GM19468 (cell line): ENCODE data around the gene GREB1.
"Not testable (repeated sequence)": the region's sequence is repeated elsewhere in the genome, so short reads cannot be mapped to it uniquely, and the experiment has no call there.

Experiments used
- ATAC-seq: cut with Tn5 transposase; IDR thresholded peaks from one replicate; pipeline ENCODE4 v1.9.1; 2021; ENCODE audit warnings: mild to moderate bottlenecking, moderate library complexity, moderate number of reproducible peaks; ENCODE audit not compliant: unreplicated experiment; ENCODE audit errors: extremely low read depth

GREB1 gene

DNA sequence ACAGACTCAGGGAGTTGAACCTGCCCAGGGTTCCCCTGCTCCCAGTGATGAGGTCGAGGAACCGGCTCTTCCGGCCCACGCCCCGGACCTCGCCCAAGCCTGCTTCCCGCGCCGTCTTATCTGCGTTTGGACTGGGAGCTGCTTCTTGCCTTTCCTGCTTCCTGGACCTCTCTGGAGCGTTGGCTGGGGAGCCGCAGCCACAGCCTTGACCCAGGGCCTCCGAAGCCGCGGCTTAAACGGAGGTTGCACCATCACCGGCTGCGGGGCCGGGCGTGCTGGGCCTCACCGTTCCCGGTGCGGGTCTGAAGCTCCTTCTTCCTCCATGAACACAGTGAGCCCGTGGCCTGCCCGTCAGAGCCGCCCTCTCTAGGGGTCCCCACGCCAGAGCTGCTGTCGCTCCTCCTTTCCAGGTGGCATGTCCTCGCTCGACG lies 122.8 kb downstream of the GREB1 start:
- no peak for ATAC-seq

DNA sequence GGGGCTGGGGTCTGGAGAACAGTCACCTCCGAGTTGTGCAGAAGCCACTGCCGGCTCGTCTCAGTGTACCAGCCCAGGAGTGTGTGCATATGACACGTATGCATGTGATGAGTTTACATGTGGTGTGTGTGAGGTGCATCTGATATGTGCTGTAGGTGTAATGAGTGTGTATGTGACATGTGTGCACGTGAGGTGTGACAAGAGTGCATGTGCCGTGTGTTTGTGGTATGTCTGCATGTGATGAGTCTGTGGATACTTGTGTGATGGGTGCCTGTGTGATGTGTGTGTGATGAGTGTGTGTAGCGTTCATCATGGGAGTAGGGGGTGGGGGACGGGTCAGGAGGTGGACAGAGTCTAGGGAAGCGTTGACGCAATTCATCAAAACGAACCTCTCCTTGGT lies 123.3 kb downstream of the GREB1 start:
- ATAC-seq = no peak

DNA sequence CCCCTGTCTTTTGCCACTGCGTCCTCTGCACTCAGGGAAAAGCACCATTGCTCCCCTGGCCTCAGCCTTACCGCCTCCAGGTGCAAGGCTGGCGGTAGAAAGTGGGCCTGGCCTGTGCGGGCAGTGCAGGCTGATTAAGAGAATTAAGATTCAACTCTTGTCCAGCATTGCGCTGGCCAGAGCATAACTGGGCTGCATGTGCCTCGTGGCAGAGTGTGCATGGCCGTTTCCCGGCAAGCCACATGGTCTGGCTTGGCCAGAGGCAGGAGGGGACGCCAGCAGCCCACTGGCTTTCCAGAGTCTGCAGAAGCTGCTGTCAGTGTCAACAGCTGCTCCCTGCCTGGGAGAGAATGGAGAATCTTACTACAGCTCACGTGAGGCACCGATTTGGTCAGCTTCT lies 123.8 kb downstream of the GREB1 start:
- no peak for ATAC-seq

DNA sequence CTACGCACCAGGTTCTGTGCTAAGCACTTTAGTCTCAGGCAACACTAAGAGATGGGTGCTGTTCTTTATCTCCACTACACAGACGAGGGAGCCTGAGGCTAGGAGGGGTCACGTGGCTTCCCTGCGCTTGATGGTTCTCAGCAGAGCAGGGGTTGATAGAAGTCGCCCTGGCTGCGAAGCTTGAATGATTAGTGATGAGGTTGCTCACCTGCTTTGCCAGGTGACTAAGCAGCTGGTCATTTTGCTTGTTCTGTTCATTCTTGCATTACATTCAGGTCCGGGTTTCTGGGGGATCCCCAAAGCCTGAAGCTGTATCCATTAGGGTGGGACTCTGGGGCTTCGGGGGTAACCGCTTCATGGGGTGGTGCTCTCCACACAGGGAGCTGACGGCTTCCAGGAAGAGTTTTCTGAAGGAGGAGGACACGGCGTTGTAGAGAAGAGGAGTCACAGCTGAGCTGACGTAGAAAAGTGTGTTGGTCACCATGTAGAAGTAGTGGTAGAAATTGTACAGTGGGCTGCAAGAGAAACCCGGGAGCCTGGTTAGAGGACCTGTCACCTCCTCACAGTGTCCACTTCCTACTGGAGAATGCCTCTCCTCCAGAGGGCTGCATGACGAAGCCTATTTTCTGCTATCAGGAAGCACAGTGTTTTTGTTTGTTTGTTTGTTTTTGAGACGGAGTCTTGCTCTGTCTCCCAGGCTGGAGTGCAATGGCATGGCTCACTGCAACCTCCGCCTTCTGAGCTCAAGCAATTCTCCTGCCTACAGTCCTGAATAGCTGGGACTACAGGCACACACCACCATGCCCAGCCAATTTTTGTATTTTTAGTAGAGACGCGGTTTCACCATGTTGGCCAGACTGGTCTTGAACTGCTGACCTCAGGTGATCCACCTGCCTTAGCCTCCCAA lies 124.6 kb downstream of the GREB1 start:
- no peak for ATAC-seq

DNA sequence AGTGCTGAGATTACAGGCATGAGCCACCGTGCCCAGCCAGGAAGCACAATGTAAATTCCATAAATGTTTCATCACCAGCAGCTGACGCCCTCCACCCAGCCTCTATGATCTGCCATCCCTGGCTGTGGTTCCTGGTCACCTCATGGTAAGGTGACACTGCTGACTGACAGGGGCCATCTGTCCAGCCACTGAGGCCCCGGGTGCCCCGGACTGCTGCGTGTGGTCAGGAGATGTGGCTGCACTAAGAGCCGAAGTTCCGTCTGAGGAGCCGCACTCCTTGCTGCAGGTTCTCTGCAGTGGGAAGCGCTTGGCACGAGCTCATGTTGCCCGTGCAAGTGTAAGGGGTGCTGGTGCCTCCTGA lies 125.2 kb downstream of the GREB1 start:
- ATAC-seq = no peak

DNA sequence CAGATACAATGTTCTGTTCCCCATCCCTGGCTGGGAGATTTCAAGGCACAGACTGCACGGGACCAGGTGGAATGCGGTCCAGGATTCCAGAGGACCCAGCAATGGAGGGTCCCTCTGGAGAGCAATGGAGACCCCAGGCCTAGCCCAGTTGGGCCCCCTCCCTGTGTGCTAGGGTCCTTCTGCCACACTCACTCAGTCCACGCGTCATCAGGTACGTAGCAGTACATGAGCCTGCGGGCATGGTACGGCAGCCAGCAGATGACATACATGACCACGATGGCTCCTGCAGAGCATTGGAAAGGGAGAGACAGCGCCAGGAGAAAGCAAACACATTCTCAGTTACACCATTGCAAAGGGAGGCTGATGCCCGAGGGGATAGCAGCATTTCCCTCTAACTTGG lies 126.0 kb downstream of the GREB1 start:
- no peak for ATAC-seq

DNA sequence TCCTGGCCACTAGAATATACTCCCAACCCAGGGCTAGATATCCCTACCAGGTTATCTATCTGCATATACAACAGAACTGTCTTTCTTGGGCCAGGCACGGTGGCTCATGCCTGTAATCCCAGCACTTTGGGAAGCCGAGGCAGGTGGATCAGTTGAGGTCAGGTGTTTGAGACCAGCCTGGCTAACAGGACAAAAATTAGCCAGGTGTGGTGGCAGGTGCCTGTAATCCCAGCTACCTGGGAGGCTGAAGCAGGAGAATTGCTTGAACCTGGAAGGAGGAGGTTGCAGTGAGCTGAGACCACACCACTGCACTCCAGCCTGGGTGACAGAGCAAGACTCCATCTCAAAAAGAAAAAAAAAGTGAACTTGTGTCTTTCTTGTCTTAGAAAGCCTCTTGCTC lies 126.6 kb downstream of the GREB1 start:
- ATAC-seq = not testable (repeated sequence)

DNA sequence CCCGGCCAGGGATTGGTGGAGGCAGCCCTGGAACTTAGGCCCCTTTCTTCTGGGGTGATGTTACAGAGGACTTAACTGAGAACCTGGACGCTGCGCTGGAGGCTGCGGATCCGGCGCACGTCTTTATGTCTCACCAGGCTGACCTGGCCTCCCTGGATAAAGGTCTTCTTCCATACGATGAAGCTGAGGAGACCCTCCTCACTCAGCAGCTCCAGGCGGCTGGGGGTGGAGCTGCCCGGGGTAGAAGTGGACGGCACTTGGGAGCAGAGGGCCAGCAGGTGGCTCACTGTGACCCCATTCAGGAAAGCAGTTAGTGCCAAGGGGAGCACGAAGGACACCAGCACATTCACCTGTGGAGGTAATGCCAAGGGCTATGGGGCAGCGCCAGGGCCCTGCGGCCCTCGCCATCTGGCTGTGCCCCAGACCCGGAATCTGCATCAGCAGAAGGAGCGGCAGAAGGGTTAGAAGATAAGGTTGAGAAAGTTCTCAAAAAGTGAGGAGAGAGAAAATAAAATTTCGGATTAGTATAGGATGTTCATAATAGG lies 128.1 kb downstream of the GREB1 start:
- ATAC-seq = no peak

DNA sequence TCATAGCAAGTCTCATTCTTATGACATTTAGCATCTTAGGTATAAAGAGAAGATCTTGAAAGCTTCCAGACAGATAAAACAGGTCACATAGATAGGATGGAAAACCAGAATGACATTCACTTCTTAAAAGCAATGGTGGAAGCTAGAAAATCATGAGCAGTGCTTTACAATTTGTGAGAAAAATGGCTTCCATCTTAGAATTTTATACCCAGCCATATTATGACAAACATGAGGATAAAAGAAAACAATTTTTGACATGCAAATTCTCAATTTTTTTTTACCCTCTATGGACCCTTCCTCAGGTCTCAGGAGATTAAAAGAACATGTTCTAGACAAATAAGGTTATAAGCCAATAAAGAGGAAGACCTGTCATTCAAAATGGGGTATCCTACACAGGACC lies 129.0 kb downstream of the GREB1 start:
- ATAC-seq = no peak

DNA sequence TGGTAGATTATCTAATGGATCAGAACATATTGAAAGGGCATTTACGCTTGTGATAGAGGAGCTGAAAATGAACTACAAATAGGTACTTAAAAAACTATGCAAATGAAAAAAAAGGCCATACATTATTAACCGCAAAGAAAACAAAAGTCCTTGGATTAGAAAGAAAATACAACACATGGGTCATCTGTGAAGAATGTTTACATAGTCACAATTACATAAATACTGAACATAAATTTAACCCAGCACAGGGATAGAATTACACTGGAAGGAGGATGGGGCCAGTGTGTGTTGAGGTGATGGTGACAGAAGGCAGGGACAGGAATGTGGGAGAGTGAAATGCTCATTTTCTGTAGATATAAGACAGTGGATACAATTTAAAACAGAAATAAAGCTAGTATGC lies 129.6 kb downstream of the GREB1 start:
- no peak for ATAC-seq

DNA sequence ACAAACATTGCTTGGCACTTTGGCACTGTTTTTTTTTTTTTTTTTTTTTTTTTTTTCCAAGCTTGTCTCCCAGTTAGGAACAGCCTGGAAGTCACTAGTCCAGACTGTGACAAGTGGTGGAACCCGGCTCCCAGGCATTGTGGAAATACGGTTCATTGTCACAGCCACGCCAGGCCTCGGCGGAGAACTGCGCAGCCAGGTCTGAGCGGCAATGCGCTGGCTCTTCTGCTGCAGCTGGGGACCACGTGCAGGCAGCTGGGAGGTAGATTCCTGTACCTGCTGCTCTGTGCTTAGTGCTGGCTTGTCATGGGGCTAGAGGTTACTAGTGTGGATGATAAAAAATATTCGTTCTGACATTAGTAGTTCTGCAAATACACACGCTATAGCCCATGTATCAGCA lies 131.2 kb downstream of the GREB1 start:
- no peak for ATAC-seq

DNA sequence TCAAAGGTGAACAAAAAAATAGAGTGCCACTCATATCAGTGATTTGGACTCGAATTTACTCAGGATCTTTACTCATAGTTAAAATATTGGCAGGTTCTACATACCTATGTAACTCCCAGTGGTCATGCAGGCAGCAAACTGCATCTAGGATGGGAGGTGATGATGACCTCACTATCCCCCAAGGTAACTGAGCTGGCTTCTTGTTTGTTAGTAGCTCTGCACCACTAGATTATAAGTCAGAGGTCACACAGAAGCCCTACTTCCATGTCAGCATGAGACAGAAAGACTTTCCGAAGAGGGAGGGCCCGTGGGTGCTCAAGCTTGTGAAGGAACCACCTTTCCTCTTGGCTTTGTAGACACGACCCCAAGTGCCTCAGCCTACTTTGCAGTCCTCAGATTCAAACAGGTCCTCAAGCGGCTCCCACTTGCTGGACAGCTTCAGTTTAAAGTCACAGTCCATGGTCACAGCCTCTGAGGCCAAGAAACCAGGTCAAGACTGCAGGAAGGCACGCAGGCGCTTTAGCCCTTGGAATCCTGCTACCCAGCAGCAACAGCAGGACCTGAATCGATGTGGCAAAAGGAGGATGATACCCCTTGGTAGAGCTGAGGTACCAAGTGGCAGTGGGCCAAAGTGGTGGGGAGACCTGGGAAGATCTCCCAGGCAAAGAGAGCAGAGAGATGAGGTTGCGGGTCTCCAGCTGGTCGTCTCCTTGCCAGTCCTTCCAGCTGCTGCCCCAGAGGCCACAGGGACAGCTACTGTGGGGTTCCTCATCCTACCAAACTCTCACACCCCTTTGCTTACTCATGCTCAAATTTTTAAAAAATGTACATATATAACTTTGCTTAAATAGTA lies 131.9 kb downstream of the GREB1 start:
- ATAC-seq = no peak

DNA sequence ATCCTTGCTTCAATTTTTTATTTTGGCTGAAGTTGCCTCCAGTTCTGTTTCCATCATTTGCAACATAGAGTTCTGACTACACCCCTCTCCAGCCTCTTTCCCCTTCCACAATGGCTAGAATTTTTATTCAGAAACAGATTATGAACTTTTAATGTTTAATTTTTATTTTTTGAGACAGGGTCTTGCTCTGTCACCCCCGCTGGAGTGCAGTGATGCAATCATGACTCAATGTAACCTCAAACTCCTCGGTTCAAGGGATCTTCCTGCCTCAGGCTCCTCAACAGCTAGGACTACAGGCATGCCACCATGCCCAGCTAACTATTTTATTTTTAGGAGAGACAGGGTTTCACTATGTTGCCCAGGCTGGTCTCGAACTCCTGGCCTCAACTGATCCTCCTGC lies 133.3 kb downstream of the GREB1 start:
- no peak for ATAC-seq

DNA sequence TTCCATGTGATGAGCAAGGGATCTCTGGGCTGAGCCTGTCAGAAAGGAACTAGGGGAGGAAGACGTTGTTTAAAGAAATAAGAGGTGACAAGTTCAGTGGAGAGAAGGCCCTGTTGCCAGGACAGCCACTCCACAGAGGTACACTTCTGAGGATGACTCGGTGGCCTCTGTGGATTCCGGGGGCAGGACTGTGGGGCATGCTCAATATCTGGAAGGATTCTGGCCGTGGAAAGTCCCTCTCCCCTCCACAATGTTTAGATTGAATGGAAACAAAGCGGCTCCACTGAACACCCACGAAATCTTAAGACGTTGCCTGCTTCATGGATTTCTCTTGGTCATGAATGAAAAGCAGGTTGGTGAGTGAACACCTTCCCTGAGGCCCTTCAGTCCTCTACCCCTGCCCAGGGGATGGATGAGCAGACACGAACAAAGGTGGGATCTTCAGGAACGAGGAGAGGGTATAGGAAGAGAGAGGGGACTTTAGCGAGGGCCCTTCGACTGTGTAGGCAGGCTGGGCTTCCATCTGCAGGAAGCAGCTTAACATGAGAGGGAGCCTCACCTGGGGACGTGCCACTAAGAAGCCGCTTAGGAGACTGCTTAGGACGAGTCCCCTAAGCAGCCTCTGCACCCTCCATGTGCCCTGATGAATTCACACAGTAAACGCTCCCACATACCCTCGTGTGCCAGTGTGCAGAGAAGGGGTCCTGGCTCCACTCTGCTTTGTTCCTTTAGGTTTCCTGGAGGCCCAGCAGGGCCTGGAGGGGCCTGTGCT lies 134.2 kb downstream of the GREB1 start:
- ATAC-seq = no peak

DNA sequence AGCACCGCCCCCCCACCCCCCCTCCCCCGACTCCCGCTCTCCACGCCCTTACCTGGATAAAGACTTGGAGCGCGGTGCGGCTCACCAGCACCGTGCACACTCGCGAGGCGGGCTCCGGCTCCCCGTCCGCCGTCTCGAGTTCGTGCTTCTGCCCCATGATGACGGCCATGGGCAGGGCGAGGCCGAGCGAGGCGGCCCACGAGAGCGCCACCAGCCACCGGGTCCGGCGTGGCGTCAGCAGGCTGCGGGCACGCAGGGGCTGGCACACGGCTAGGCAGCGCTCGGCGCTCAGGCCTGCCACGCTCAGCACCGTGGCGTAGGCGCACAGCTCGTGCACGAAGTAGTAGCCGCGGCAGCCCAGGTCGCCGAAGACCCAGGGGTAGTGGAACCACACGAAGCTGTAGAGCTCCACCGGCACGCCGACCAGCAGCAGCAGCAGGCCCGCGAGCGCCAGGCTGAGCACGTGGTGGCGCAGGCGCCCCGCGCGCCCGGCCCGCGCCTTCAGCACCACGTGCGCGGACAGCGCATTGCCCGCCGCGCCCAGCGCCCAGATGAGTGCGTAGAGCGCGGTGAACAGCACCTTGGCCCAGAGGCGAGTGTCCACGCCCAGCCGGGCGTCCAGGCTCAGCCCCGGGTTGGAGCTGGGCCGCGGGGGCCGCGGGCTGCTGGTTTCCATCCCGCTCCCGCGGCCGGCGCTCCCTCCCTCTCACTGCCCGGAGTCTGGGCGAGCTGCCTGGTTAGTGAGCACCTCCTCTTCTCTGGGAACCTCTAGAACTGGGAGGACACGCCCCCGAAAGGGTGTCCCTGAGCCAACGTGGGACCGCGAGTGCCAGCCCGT lies 135.8 kb downstream of the GREB1 start, which contains the start of gene NTSR2:
Gene NTSR2, minus strand, starts transcription at position 742 of the 838 bp plus-strand sequence. Its CDS starts 66 bp downstream, at position 676.
- no peak for ATAC-seq

DNA sequence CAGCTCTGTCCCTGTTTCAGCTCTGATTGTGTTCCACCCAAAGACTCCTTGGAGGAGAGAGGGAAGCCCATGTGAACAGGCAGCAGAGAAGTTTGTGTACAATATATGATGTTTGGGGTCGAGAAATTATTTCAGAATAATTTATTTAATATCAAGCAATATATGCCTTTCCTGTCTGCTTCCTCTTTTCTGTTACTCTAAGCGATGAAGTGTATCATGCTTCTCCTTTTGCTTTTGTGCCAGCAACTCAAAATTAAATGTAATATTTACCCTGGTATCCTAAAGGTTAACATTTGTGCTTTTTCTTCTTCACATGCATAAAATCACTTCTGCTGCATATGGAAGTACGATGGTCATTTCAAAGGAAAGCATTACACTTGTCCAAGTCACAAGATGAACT lies 138.6 kb downstream of the GREB1 start:
- no peak for ATAC-seq

DNA sequence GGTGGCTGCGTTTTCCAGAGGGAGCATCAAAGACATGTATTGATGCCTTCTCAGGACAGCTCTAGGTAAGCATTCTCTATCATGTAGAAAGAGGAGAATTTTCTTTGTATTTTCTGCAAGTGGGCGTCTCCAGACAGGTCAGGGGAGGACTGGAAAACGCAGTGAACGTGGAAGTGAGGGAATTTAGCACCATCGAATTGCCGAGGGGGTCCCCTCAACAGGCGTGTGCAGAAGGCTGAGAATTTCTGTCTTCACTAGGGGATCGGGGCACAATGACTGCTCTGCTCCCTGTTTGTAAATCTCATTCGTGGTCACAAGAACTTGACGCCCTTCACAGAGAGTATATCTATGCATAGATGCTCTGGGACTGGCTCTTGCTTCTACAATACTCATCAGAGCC lies 141.1 kb downstream of the GREB1 start:
- no peak for ATAC-seq

DNA sequence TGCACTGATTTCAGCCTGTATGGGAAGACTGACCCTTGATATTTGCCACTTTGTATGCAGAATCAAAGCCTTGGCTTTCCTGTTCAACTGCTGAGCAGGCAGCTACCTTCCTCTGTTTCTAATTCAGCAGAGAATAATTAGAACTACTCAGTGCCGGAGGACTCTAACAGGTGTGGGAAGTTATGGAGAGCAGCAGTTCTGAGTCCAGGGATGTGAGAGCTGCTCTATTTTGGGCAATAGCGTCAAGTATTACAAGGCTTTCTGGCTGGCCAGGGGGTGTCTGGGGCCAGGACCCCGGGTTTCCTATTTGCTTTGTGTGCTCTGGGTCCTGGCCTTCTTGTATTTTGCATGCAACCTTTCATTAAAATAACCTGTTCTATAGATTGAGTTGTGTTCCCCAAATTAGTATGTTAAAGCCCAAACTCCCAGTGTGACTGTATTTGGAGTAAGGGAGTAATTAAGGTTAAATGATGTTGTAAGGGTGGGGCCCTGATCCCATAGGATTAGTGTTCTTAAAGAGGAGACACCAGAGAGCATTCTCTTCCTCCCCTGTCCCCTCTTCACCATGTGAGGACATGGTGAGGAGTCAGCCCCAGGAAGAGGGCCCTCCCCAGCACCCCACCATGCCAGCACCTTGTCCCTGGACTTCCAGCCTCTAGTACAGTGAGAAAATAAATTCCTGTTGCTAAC lies 141.7 kb downstream of the GREB1 start:
- ATAC-seq = no peak

DNA sequence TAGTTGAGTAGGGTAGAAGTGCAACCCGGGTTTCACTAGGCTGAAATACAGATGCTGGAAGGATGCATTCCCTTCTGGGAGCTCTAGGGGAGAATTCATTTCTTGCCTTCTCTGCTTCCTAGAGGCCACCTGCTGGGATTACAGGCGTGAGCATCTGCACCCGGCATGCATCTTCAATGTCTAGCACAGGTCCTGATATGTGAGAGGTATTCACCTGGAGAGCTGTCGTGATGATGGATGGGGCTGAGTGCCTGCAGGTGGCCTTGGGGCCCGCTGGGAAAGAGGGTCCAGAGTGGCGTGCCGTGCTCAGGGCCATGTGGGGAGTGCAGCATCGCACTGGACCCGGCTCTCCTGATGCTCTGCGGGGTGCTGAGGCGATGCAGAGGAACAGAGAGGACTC lies 142.8 kb downstream of the GREB1 start:
- ATAC-seq = no peak
